ENCODE data around the gene BROX. TPM values are rescaled to one million over a fixed set of nuclear protein-coding genes. Genes with fewer than 3 reads are reported as not detected.

The BROX gene
- total RNA-seq, 1 experiment from 2014 or later = 44.9 TPM

DNA sequence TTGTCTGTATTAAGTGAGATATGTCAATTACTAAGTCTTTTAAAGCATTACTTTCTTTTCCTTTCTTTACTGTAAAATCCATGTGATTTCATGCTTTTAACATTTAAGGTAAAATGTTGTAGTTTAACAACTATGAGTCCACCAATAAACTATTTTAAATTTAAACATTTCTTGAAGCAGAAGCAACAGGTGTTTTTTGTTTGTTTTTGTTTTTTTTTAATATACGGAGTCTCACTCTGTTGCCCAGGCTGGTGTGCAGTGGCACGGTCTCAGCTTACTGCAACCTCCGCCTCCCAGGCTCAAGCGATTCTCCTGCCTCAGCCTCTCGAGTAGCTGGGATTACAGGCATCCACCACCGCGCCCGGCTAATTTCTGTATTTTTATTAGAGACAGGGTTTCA is 15.6 kb upstream of the BROX start:
- peaks cover 3 to 4% of the 10 kb centered on the region in 2 experiments; a peak in 2 of 4 replicates for H3K36me3 ChIP-seq (ENCODE audit: control insufficient read depth in 1 of 2, insufficient read depth in 2 of 2, low read length in 2 of 2)
- BruUV-seq (replicated peaks) = no TSS peak
- no peak overlapping the region for H2AFZ ChIP-seq (ENCODE audit: low read depth, low read length, poor library complexity, severe bottlenecking)
- no peak for ATAC-seq
- H3K9me3 ChIP-seq (ENCODE audit: control insufficient read depth in 1 of 2, insufficient read depth in 1 of 2, low read depth in 1 of 2, low read length in 2 of 2) = no peaks in the 10 kb centered on the region
- DNase-seq (ENCODE audit: low read depth, low spot score) = no peak
- H3K4me1 ChIP-seq (ENCODE audit: control insufficient read depth in 1 of 2, insufficient read depth in 2 of 2, low read length in 2 of 2) = no peaks in the 10 kb centered on the region
- no peak overlapping the region for H3K4me3 ChIP-seq (replicated peaks in 1 of 2; ENCODE audit: low read depth in 1 of 2, low read length in 2 of 2)
- peaks cover 11% of the 10 kb centered on the region for H3K79me2 ChIP-seq (ENCODE audit: insufficient read depth, low read length)
- intact Hi-C loops (cut with micrococcal nuclease) = loop anchor here (5.0 kb wide), 1 partner anchor 44 kb away; no protein-coding TSS in a partner anchor
- no peaks in the 10 kb centered on the region for H3K9me2 ChIP-seq (ENCODE audit: insufficient read depth)
- no peaks in the 10 kb centered on the region for H3K27me3 ChIP-seq (ENCODE audit: insufficient read depth, low read length)
- H3K4me2 ChIP-seq (ENCODE audit: low read length) = no peak overlapping the region
- CTCF ChIA-PET = no interaction called here
- no peaks in the 10 kb centered on the region for H4K20me1 ChIP-seq (ENCODE audit: insufficient read depth)
- TF ChIP-seq SRF (IDR thresholded peaks at IDR 0.05; ENCODE audit: low read depth) = no peak
- no peak for TF ChIP-seq ZFX (IDR thresholded peaks at IDR 0.05)
- TF ChIP-seq ELF1 (IDR thresholded peaks at IDR 0.05; ENCODE audit: borderline replicate concordance, low read depth) = no peak
- no peak for TF ChIP-seq YY1 (IDR thresholded peaks at IDR 0.05; ENCODE audit: extremely low read depth, insufficient replicate concordance, low read depth, low read length)
- TF ChIP-seq REST (IDR thresholded peaks at IDR 0.05; ENCODE audit: low read depth) = no peak
- TF ChIP-seq RAD21 (IDR thresholded peaks at IDR 0.05; ENCODE audit: low read depth) = no peak
- no peak for TF ChIP-seq MAX (IDR thresholded peaks at IDR 0.05)
- no peak for TF ChIP-seq CEBPB (IDR thresholded peaks at IDR 0.05; ENCODE audit: low read depth)
- no peak for TF ChIP-seq FOSL1 (IDR thresholded peaks at IDR 0.05; ENCODE audit: low read depth)
- no peak for TF ChIP-seq EZH2 (IDR thresholded peaks at IDR 0.05)
- TF ChIP-seq, protein P1, sequence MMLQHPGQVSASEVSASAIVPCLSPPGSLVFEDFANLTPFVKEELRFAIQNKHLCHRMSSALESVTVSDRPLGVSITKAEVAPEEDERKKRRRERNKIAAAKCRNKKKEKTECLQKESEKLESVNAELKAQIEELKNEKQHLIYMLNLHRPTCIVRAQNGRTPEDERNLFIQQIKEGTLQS (IDR thresholded peaks at IDR 0.05) = no peak
- TF ChIP-seq JUND (IDR thresholded peaks at IDR 0.05) = no peak
- TF ChIP-seq SIN3A (IDR thresholded peaks at IDR 0.05; ENCODE audit: low read depth) = no peak
- no peak for TF ChIP-seq SP1 (IDR thresholded peaks at IDR 0.05; ENCODE audit: low read depth)
- TF ChIP-seq EGR1 (IDR thresholded peaks at IDR 0.05; ENCODE audit: low read depth) = no peak
- TF ChIP-seq ZNF274 (IDR thresholded peaks at IDR 0.05; ENCODE audit: low read depth, low read length) = no peak
- no peak for TF ChIP-seq POLR2AphosphoS5 (IDR thresholded peaks at IDR 0.05; ENCODE audit: low read depth, low read length)
- RAD21 ChIA-PET (ENCODE audit: low non-redundant PET in 1 of 2, low total read pairs in 2 of 2, uncharacterized antibody in 2 of 2, unreplicated experiment in 2 of 2) = no interaction called here
- POLR2A ChIA-PET = no interaction called here
- no peak overlapping the region for H3K27ac ChIP-seq (ENCODE audit: low read depth, low read length)
- no peak overlapping the region for H3K9ac ChIP-seq (ENCODE audit: low read length)

All from HCT116 (cell line).